GM21529 (cell line): ENCODE results near the gene OPA1.

Source experiments
- ATAC-seq: cut with Tn5 transposase; IDR thresholded peaks from one replicate; pipeline ENCODE4 v1.9.1; 2021; ENCODE audit not compliant: unreplicated experiment

Gene OPA1

GRCh38 chr3:193735850-193736249 is 142.8 kb downstream of the OPA1 start:
- no peak for ATAC-seq

DNA sequence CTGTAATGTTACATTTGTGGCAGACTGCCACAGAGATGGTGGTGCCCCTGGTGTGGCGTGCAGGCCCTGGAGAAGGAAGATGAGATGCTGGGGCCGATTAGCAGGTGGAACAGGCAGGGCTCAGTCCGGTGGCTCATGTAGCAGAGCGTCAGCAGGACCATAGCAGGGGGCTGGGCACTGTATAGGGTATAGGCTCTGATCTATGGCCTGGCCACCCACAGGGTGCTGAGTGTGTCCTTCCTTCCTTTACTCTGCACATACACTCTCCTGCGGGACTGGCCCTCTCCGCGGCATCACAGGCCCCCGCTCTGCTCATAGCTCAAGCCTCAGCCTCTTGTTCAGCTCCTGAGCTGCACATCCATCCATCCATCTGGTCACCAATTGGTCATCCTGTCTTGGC is 143.6 kb downstream of the OPA1 start:
- no peak for ATAC-seq

DNA sequence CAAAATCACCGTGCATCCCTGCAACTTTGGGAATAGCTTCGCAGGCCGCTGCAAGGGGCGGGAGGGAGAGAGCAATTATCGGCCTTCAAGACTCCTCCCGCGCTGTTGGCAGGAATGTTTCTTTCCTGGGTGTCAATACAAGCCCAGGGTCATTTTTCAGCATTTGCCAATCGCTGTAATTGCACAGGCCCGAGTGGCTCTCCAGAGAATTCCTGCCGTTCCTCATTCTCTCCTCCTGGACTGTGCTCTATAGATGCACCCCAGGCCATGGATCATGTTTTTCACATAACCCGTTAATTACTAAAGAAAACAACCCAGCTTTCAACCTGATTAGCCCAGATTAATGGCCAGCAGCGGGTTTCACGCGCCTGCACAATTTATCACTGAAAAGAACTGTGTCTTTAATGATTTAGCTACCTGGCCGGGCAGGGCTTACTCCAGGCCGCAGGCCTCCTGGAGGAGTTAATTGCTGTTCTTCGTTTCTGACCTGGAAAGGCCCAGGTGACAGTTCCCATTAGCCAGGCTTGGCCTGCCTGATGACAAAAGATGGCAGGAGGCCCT is 144.3 kb downstream of the OPA1 start:
- no peak for ATAC-seq

DNA sequence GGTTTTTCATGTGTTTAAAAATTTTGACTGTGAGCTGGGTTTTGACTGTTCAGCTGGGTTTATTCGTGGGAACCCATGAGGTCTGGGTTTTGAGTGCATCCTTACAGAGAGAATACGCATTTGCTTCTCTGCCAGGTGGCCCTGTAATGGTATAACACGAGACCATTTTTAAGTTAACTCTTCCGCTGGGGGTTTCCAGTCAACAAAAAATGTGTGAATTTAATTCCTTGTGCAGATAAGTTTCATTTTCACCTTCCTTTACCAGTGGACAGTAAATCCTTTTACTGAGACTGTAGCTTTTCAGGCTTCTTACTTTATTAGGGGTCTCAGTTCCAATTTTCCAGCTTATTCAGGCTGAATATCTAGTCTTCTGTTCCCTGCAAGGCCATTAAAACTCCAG is 149.6 kb downstream of the OPA1 start:
- peak; percentile 69 for ATAC-seq

GRCh38 chr3:193743702-193744047 is 150.7 kb downstream of the OPA1 start:
- peak; percentile 69 for ATAC-seq

DNA sequence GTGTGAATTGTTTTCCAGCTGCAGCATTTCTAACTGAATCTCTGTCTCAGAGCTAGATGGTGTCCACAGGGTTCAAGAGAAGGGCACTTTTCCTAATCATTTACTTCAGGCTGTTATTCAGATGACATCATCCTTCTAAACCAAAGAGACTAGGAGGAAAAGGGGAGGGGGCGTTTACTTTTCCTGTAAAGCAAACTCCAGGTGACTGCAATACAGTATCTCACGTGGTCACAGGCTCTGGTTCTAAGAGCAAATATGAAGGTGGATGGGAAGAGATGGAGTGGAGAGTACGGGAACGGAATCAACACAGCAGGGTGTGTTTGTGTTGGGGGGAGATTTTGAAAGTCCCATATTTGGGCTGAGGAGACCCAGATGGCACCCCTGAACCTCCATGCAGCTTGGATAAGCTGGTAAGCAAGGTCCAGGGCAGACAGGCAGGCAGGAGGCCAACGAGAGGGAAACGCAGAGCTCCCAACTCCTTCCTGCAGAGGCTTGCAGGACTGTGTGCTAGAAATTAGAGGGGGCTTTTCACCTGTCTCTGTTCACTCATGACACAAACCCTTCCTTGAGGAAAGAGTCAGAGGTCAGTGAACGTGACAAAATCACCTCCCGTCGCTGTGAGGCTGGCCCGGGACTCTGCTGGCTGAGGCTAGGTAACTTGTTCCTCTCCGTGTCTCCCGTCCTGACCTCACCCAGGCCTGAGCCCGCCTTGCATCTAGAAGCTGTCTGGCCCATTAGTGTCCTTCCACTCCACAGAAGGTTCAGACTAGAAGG is 151.2 kb downstream of the OPA1 start:
- ATAC-seq, result no peak

- no peak for ATAC-seq
These were observed 152.0 kb downstream of the OPA1 start for GRCh38 chr3:193744822-193745684.

- no peak for ATAC-seq
These were observed 153.8 kb downstream of the OPA1 start for GRCh38 chr3:193746832-193747231.
